Endometrium (tissue), 2 donors: ENCODE measurements around the gene CYP19A1.

Experiments
- FAIRE-seq: peaks from 2 replicates; lab custom pipeline; 2012; peaks lifted over from hg19 to GRCh38; lab: Jason Lieb, UNC
- donor health status: control.
- donor health status: control.

Gene CYP19A1

GRCh38 chr15:51359981-51360380, 21.6 kb upstream of the CYP19A1 start:
- no peak for FAIRE-seq

- FAIRE-seq, result no peak
These were observed 18.6 kb upstream of the CYP19A1 start for GRCh38 chr15:51356983-51357382.

GRCh38 chr15:51356147-51356546, 17.8 kb upstream of the CYP19A1 start:
- no peak for FAIRE-seq

GRCh38 chr15:51355096-51355495, 16.7 kb upstream of the CYP19A1 start:
- FAIRE-seq, result no peak

GRCh38 chr15:51353976-51354375, 15.6 kb upstream of the CYP19A1 start:
- FAIRE-seq, result no peak

GRCh38 chr15:51350723-51351122, 12.3 kb upstream of the CYP19A1 start:
- FAIRE-seq, result no peak

GRCh38 chr15:51349156-51349844, 10.9 kb upstream of the CYP19A1 start:
- no peak for FAIRE-seq

- FAIRE-seq, result no peak
These were observed 10.3 kb upstream of the CYP19A1 start for GRCh38 chr15:51348688-51349087.

- no peak for FAIRE-seq
These were observed 7.7 kb upstream of the CYP19A1 start for GRCh38 chr15:51346136-51346535.

- no peak for FAIRE-seq
These were observed 5.1 kb upstream of the CYP19A1 start for GRCh38 chr15:51343466-51343865.

GRCh38 chr15:51342227-51342999, 4.0 kb upstream of the CYP19A1 start:
- no peak for FAIRE-seq

- FAIRE-seq, result no peak
These were observed 3.2 kb upstream of the CYP19A1 start, which contains the start of gene GLDN for GRCh38 chr15:51341366-51342226. Gene GLDN, plus strand, starts transcription at chr15:51341655. Its CDS starts 30 bp downstream, at chr15:51341685.

- no peak for FAIRE-seq
These were observed 2.6 kb downstream of the CYP19A1 start for GRCh38 chr15:51335538-51336410.

GRCh38 chr15:51335087-51335486, 3.3 kb downstream of the CYP19A1 start:
- no peak for FAIRE-seq

- FAIRE-seq, result no peak
These were observed 4.4 kb downstream of the CYP19A1 start for GRCh38 chr15:51334011-51334451.

GRCh38 chr15:51333571-51333970, 4.8 kb downstream of the CYP19A1 start:
- FAIRE-seq, result no peak

- FAIRE-seq, result no peak
These were observed 5.9 kb downstream of the CYP19A1 start for GRCh38 chr15:51332206-51333147.

GRCh38 chr15:51331141-51331540, 7.3 kb downstream of the CYP19A1 start:
- no peak for FAIRE-seq

GRCh38 chr15:51328926-51329325, 9.5 kb downstream of the CYP19A1 start:
- FAIRE-seq, result no peak

GRCh38 chr15:51327081-51327480, 11.3 kb downstream of the CYP19A1 start:
- no peak for FAIRE-seq
